Measurements from ENCODE around the gene ST6GALNAC5.

The ST6GALNAC5 gene

GRCh38 chr1:77039111-77039510 is 171.8 kb downstream of the ST6GALNAC5 start:
- no peak for DNase-seq (ENCODE audit: low spot score)
- CTCF ChIA-PET: no interaction called here
- no peak for TF ChIP-seq CTCF (conservative IDR thresholded peaks at IDR 0.05; ENCODE audit: low read depth)
- POLR2A ChIA-PET (ENCODE audit: low non-redundant PET): no interaction called here
- H3K27ac ChIP-seq: peak overlapping the region; percentile 90

GRCh38 chr1:77039739-77040138 is 172.5 kb downstream of the ST6GALNAC5 start:
- peak; percentile 96 for DNase-seq (ENCODE audit: low spot score)
- ChIA-PET POLR2A (ENCODE audit: low non-redundant PET) (no interaction called here), CTCF (no interaction called here)
- no peak for TF ChIP-seq CTCF (conservative IDR thresholded peaks at IDR 0.05; ENCODE audit: low read depth)
- peak overlapping the region; percentile 90 for H3K27ac ChIP-seq

GRCh38 chr1:77040826-77041225 is 173.5 kb downstream of the ST6GALNAC5 start:
- peak overlapping the region; percentile 90; the same call in 1 of the 2 replicates for H3K27ac ChIP-seq
- DNase-seq (ENCODE audit: low spot score): no peak
- CTCF ChIA-PET: interaction anchor here (0.6 kb wide), 1 partner anchor 205 kb away, joined by 4 read pairs; no protein-coding TSS in a partner anchor
- TF ChIP-seq CTCF (conservative IDR thresholded peaks at IDR 0.05; ENCODE audit: low read depth): no peak
- POLR2A ChIA-PET (ENCODE audit: low non-redundant PET): no interaction called here

DNA sequence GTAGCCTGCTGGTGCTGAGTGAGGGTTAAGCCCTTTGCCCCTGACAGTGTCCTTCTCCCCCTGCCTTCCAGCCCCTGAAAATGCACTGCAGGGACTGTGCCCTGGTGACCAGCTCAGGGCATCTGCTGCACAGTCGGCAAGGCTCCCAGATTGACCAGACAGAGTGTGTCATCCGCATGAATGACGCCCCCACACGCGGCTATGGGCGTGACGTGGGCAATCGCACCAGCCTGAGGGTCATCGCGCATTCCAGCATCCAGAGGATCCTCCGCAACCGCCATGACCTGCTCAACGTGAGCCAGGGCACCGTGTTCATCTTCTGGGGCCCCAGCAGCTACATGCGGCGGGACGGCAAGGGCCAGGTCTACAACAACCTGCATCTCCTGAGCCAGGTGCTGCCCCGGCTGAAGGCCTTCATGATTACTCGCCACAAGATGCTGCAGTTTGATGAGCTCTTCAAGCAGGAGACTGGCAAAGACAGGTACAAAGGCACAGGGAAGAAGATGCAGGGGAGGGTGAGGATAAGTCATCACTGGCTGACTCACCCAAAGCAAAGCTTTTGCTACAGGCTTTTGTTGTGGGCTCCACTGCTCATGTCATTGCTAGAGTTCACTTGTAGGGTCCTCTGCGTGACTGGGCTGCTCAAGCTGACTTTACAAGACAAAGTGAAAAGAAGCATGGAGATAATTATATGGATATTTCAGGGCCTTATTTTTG is 177.0 kb downstream of the ST6GALNAC5 start:
- ChIA-PET CTCF (no interaction called here), POLR2A (ENCODE audit: low non-redundant PET) (no interaction called here)
- no peak for TF ChIP-seq CTCF (conservative IDR thresholded peaks at IDR 0.05; ENCODE audit: low read depth)
- H3K27ac ChIP-seq: no peak overlapping the region
- peak; percentile 51 for DNase-seq (ENCODE audit: low spot score)

- no peak for TF ChIP-seq CTCF (conservative IDR thresholded peaks at IDR 0.05; ENCODE audit: low read depth)
- POLR2A ChIA-PET (ENCODE audit: low non-redundant PET): no interaction called here
- CTCF ChIA-PET: interaction anchor here (0.6 kb wide), 1 partner anchor 177 kb away, joined by 3 read pairs; no protein-coding TSS in a partner anchor
- H3K27ac ChIP-seq: no peak overlapping the region
- DNase-seq (ENCODE audit: low spot score): no peak
These were observed 180.3 kb downstream of the ST6GALNAC5 start for GRCh38 chr1:77047575-77047974.

- ChIA-PET CTCF (interaction anchor here (0.5 to 0.8 kb wide), 5 partner anchors 9 to 1207 kb away, joined by 3 to 4 read pairs (median 3); no protein-coding TSS in a partner anchor), POLR2A (ENCODE audit: low non-redundant PET) (no interaction called here)
- no peak for DNase-seq (ENCODE audit: low spot score)
These were observed 180.8 kb downstream of the ST6GALNAC5 start for GRCh38 chr1:77047978-77048614.

More at GRCh38 chr1:77047978-77048614, 180.8 kb downstream of the ST6GALNAC5 start:
- TF ChIP-seq CTCF (conservative IDR thresholded peaks at IDR 0.05; ENCODE audit: low read depth): no peak
- no peak overlapping the region for H3K27ac ChIP-seq
